Activated naive CD4-positive, alpha-beta T cell treated with anti-CD3 and anti-CD28 coated beads, Interleukin-2, amount 50 U/mL, for 72 hours (primary cell): ENCODE measurements around the gene MAGEA10. TPM values are rescaled to one million over a fixed set of nuclear protein-coding genes. Genes with fewer than 3 reads are reported as not detected.
"Not testable (repeated sequence)": the region's sequence is repeated elsewhere in the genome, so short reads cannot be mapped to it uniquely, and the experiment has no call there.

Experiments
- ATAC-seq, 2 donors: fragments of 150-1000 bp; cut with Tn5 transposase; 2 replicates each; pipeline ENCODE4 v1.10.0; 2021; ENCODE audit warnings: mild to moderate bottlenecking in 2 of 2, moderate library complexity in 2 of 2
- DNase-seq, 2 donors: peaks; one replicate each; pipeline ENCODE4 v3.0.0; 2021 to 2022; ENCODE audit warnings: low spot score in 2 of 2
- H3K27ac Mint-ChIP-seq, 2 donors: one replicate each; pipeline ENCODE4 v1.8.0; 2022; ENCODE audit warnings: mild to moderate bottlenecking in 2 of 2, mixed read lengths in 2 of 2
- H3K36me3 Mint-ChIP-seq, 2 donors: one replicate each; pipeline ENCODE4 v1.8.0; 2022; ENCODE audit warnings: mixed read lengths in 2 of 2
- H3K9me3 Mint-ChIP-seq, 2 donors: one replicate each; pipeline ENCODE4 v1.8.0; 2022; ENCODE audit warnings: mixed read lengths in 2 of 2
- total RNA-seq, 2 donors: library from RNA; stranded (reverse); gene quantifications; one replicate each; pipeline ENCODE4 v1.2.3, GENCODE V29; 2022

MAGEA10 gene
- not detected for total RNA-seq

GRCh38 chrX:152138388-152138784, at the start of gene MAGEA10:
Gene MAGEA10, minus strand, starts transcription at chrX:152138577. Its CDS starts 2,957 bp downstream, at chrX:152135620.
- Mint-ChIP-seq H3K9me3 (no peaks in the 10 kb centered on the region), H3K27ac (no peak within 1 kb of the TSS), H3K36me3 (no peaks in the 10 kb centered on the region)
- ATAC-seq (no peak), DNase-seq (no peak)

GRCh38 chrX:152177497-152178269, 39.3 kb upstream of the MAGEA10 start:
- DNase-seq (no peak), ATAC-seq (no peak)
- no peaks in the 10 kb centered on the region for H3K9me3 Mint-ChIP-seq
- H3K36me3 Mint-ChIP-seq: no peaks in the 10 kb centered on the region
- no peak overlapping the region for H3K27ac Mint-ChIP-seq

GRCh38 chrX:152177052-152177451, 38.7 kb upstream of the MAGEA10 start:
- DNase-seq (no peak), ATAC-seq (no peak)
- H3K27ac Mint-ChIP-seq: no peak overlapping the region
- no peaks in the 10 kb centered on the region for H3K36me3 Mint-ChIP-seq
- no peaks in the 10 kb centered on the region for H3K9me3 Mint-ChIP-seq

- ATAC-seq: not testable (repeated sequence)
These were observed 37.5 kb upstream of the MAGEA10 start for GRCh38 chrX:152175892-152176291.

GRCh38 chrX:152173923-152174322, 35.5 kb upstream of the MAGEA10 start:
- H3K36me3 Mint-ChIP-seq, DNase-seq, H3K9me3 Mint-ChIP-seq, ATAC-seq, H3K27ac Mint-ChIP-seq: not testable (repeated sequence)

More at GRCh38 chrX:152175892-152176291, 37.5 kb upstream of the MAGEA10 start:
- H3K27ac Mint-ChIP-seq, DNase-seq, H3K9me3 Mint-ChIP-seq, H3K36me3 Mint-ChIP-seq: not testable (repeated sequence)

GRCh38 chrX:152170621-152171020, 32.2 kb upstream of the MAGEA10 start:
- no peak for ATAC-seq
- no peaks in the 10 kb centered on the region for H3K9me3 Mint-ChIP-seq
- no peak for DNase-seq

GRCh38 chrX:152165033-152165743, 26.8 kb upstream of the MAGEA10 start:
- peaks cover 6 to 14% of the 10 kb centered on the region in 2 donors for H3K9me3 Mint-ChIP-seq
- H3K27ac Mint-ChIP-seq: peak overlapping the region in 1 of 2 donors; percentile 37
- peaks cover 0 to 6% of the 10 kb centered on the region in 2 donors for H3K36me3 Mint-ChIP-seq
- ATAC-seq (no peak), DNase-seq (no peak)

More at GRCh38 chrX:152170621-152171020, 32.2 kb upstream of the MAGEA10 start:
- Mint-ChIP-seq H3K27ac (no peak overlapping the region), H3K36me3 (no peaks in the 10 kb centered on the region)

- DNase-seq: no peak
- ATAC-seq: no peak
- Mint-ChIP-seq H3K36me3 (no peaks in the 10 kb centered on the region), H3K27ac (no peak overlapping the region), H3K9me3 (no peaks in the 10 kb centered on the region)
These were observed 18.7 kb upstream of the MAGEA10 start for GRCh38 chrX:152157042-152157441.

- H3K36me3 Mint-ChIP-seq: no peaks in the 10 kb centered on the region
- no peak for DNase-seq
- ATAC-seq: no peak
- H3K27ac Mint-ChIP-seq: no peak overlapping the region
- no peaks in the 10 kb centered on the region for H3K9me3 Mint-ChIP-seq
These were observed 17.5 kb upstream of the MAGEA10 start for GRCh38 chrX:152155766-152156310.

GRCh38 chrX:152154050-152154449, 15.7 kb upstream of the MAGEA10 start:
- no peaks in the 10 kb centered on the region for H3K9me3 Mint-ChIP-seq
- no peak overlapping the region for H3K27ac Mint-ChIP-seq

GRCh38 chrX:152151256-152151655, 12.9 kb upstream of the MAGEA10 start:
- no peak for DNase-seq
- no peaks in the 10 kb centered on the region for H3K36me3 Mint-ChIP-seq
- H3K27ac Mint-ChIP-seq: no peak overlapping the region
- H3K9me3 Mint-ChIP-seq: no peaks in the 10 kb centered on the region
- no peak for ATAC-seq

More at GRCh38 chrX:152154050-152154449, 15.7 kb upstream of the MAGEA10 start:
- no peak for ATAC-seq
- no peaks in the 10 kb centered on the region for H3K36me3 Mint-ChIP-seq
- no peak for DNase-seq

GRCh38 chrX:152149648-152150047, 11.3 kb upstream of the MAGEA10 start:
- no peak for DNase-seq
- H3K9me3 Mint-ChIP-seq: no peaks in the 10 kb centered on the region
- ATAC-seq: no peak
- no peak overlapping the region for H3K27ac Mint-ChIP-seq
- H3K36me3 Mint-ChIP-seq: no peaks in the 10 kb centered on the region

- DNase-seq (no peak), ATAC-seq (no peak)
- no peaks in the 10 kb centered on the region for H3K9me3 Mint-ChIP-seq
- no peak overlapping the region for H3K27ac Mint-ChIP-seq
- H3K36me3 Mint-ChIP-seq: no peaks in the 10 kb centered on the region
These were observed 1.2 kb upstream of the MAGEA10 start for GRCh38 chrX:152139589-152139988.

- H3K27ac Mint-ChIP-seq: no peak overlapping the region
- DNase-seq: no peak
- no peaks in the 10 kb centered on the region for H3K9me3 Mint-ChIP-seq
- ATAC-seq: no peak
- H3K36me3 Mint-ChIP-seq: no peaks in the 10 kb centered on the region
These were observed 498 bp downstream of the MAGEA10 start for GRCh38 chrX:152137771-152138387.

GRCh38 chrX:152136312-152136711, 2.1 kb downstream of the MAGEA10 start:
- no peaks in the 10 kb centered on the region for H3K36me3 Mint-ChIP-seq

GRCh38 chrX:152131525-152131924, 6.9 kb downstream of the MAGEA10 start:
- no peaks in the 10 kb centered on the region for H3K9me3 Mint-ChIP-seq
- ATAC-seq: no peak
- DNase-seq: no peak
- H3K36me3 Mint-ChIP-seq: no peaks in the 10 kb centered on the region
- no peak overlapping the region for H3K27ac Mint-ChIP-seq

More at GRCh38 chrX:152136312-152136711, 2.1 kb downstream of the MAGEA10 start:
- H3K9me3 Mint-ChIP-seq: no peaks in the 10 kb centered on the region
- H3K27ac Mint-ChIP-seq: no peak overlapping the region
- ATAC-seq (no peak), DNase-seq (no peak)
